ENCODE results near the gene ZCCHC14. TPM values are rescaled to one million over a fixed set of nuclear protein-coding genes. Genes with fewer than 3 reads are reported as not detected.

The ZCCHC14 gene
- total RNA-seq, 1 experiment from 2014 or later, result 27.7 TPM

DNA sequence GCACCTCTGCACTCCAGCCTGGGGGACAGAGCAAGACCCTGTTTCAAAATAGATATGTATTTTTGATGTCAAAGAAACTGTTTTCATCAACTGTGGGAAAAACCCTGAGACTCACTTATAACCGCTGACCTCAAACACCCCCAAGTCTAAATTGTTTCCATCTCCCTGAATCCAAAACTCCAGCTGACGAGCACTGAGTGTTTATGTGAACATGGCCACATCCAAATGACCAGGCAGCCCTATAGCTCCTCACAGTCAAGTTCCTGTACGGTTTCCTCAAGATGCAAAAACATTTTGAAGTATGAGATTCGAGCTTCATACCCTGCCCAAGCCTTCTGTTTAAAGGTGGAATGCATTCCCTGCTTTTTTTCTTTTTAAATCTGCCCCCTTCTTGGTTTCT lies 45.3 kb upstream of the ZCCHC14 start:
- no peak overlapping the region for H2AFZ ChIP-seq (ENCODE audit: low read length)
- Mint-ChIP-seq H3K9me3 (peaks cover 27 to 34% of the 10 kb centered on the region in 2 experiments), H3K36me3 (ENCODE audit: insufficient read depth in 1 of 3, low read depth in 3 of 3) (peaks cover 3 to 21% (median 4%) of the 10 kb centered on the region in 3 experiments; a peak in 6 of 7 replicates), H3K27me3 (ENCODE audit: low read depth) (peaks cover 46% of the 10 kb centered on the region), H3K27ac (no peak overlapping the region; a peak in 2 of 7 replicates), H3K4me3 (no peak overlapping the region), H3K4me1 (peaks cover 28 to 31% of the 10 kb centered on the region in 2 experiments)
- no peak overlapping the region for H4K8ac ChIP-seq (replicated peaks; ENCODE audit: insufficient read length, low read depth, low read length)
- no peak overlapping the region for H4K5ac ChIP-seq (ENCODE audit: insufficient read length, low read depth, low read length)
- no peak overlapping the region for H2BK20ac ChIP-seq (ENCODE audit: low read depth, low read length, poor library complexity, severe bottlenecking)
- H2BK12ac ChIP-seq (ENCODE audit: insufficient read length, low read depth, low read length), result no peak overlapping the region
- no peak overlapping the region for H3K14ac ChIP-seq (ENCODE audit: insufficient read depth, low read length)
- no peaks in the 10 kb centered on the region for H3K79me2 ChIP-seq (ENCODE audit: insufficient read depth, low read length)
- no peaks in the 10 kb centered on the region for H3K23me2 ChIP-seq (ENCODE audit: insufficient read length, low read depth, low read length, poor library complexity, severe bottlenecking)
- H2BK5ac ChIP-seq (ENCODE audit: insufficient read length, low read length), result no peak overlapping the region
- H3K4ac ChIP-seq (ENCODE audit: low read depth, low read length), result no peak overlapping the region
- no peak overlapping the region for H2AK5ac ChIP-seq (ENCODE audit: insufficient read length, low read length)
- H3T11ph ChIP-seq (ENCODE audit: low read length), result no peak overlapping the region
- no CpG with 5 or more reads among the region's 4 CpGs for WGBS (ENCODE audit: extremely low coverage, insufficient read length, low lambda C conversion rate)
- no peak overlapping the region for H3K18ac ChIP-seq (ENCODE audit: insufficient read length, low read depth, low read length)
- H4K20me1 ChIP-seq (ENCODE audit: control insufficient read depth, insufficient read depth, insufficient read length), result no peaks in the 10 kb centered on the region
- no peak overlapping the region for H3K9ac ChIP-seq (ENCODE audit: extremely low read depth, insufficient read length, low read length)
- no peaks in the 10 kb centered on the region for H3K79me1 ChIP-seq (ENCODE audit: insufficient read depth, low read depth, low read length, poor library complexity, severe bottlenecking)
- no peak for DNase-seq
- no peak overlapping the region for H2BK15ac ChIP-seq (ENCODE audit: low read depth, low read length)
- H3K23ac ChIP-seq (ENCODE audit: insufficient read length, low read depth, low read length), result no peak overlapping the region
- H3K9me3 ChIP-seq (ENCODE audit: control insufficient read depth, low read depth, low read length), result peaks cover 5% of the 10 kb centered on the region
- TF ChIP-seq, protein P1, sequence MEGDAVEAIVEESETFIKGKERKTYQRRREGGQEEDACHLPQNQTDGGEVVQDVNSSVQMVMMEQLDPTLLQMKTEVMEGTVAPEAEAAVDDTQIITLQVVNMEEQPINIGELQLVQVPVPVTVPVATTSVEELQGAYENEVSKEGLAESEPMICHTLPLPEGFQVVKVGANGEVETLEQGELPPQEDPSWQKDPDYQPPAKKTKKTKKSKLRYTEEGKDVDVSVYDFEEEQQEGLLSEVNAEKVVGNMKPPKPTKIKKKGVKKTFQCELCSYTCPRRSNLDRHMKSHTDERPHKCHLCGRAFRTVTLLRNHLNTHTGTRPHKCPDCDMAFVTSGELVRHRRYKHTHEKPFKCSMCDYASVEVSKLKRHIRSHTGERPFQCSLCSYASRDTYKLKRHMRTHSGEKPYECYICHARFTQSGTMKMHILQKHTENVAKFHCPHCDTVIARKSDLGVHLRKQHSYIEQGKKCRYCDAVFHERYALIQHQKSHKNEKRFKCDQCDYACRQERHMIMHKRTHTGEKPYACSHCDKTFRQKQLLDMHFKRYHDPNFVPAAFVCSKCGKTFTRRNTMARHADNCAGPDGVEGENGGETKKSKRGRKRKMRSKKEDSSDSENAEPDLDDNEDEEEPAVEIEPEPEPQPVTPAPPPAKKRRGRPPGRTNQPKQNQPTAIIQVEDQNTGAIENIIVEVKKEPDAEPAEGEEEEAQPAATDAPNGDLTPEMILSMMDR (conservative IDR thresholded peaks at IDR 0.05), result no peak
- peaks cover 2% of the 10 kb centered on the region; the same call in 1 of the 2 replicates for H3K4me1 ChIP-seq (ENCODE audit: insufficient read depth, low read length)
- H3K4me2 ChIP-seq (ENCODE audit: insufficient read depth, insufficient read length, low read length), result no peak overlapping the region
- no peak overlapping the region for H3K27ac ChIP-seq (ENCODE audit: insufficient read length, low read depth, low read length)
- no peaks in the 10 kb centered on the region for H3K27me3 ChIP-seq (ENCODE audit: insufficient read depth, low read length)
- no peak overlapping the region for H2BK120ac ChIP-seq (ENCODE audit: low read depth, low read length, poor library complexity, severe bottlenecking)
- H3K56ac ChIP-seq (ENCODE audit: insufficient read length, low read depth, low read length), result no peak overlapping the region
- H4K91ac ChIP-seq (ENCODE audit: insufficient read length, low read depth, low read length), result no peak overlapping the region
